ENCODE results near the gene PURB. TPM values are rescaled to one million over a fixed set of nuclear protein-coding genes. Genes with fewer than 3 reads are reported as not detected.

Gene PURB
- total RNA-seq, 1 donor from 2014 or later, result 32.9 TPM

GRCh38 chr7:44894888-44895580 is 9.7 kb upstream of the PURB start:
- Histone ChIP-seq H3K9me3 (ENCODE audit: control insufficient read depth in 3 of 3, low read length in 3 of 3) (no peaks in the 10 kb centered on the region), H3K36me3 (ENCODE audit: control insufficient read depth in 3 of 3, insufficient read depth in 3 of 3, low read length in 3 of 3) (no peaks in the 10 kb centered on the region), H3K9ac (ENCODE audit: low read depth in 1 of 3, low read length in 3 of 3) (no peak overlapping the region), H3K27ac (ENCODE audit: low read depth, low read length) (no peak overlapping the region), H3K4me3 (ENCODE audit: low read length in 3 of 3) (no peak overlapping the region), H3K4me1 (ENCODE audit: control insufficient read depth in 3 of 3, insufficient read depth in 3 of 3, low read length in 3 of 3) (peaks cover 14 to 24% (median 15%) of the 10 kb centered on the region in 3 donors), H3K27me3 (ENCODE audit: control insufficient read depth in 3 of 3, insufficient read depth in 3 of 3, low read length in 3 of 3) (no peaks in the 10 kb centered on the region)

GRCh38 chr7:44893710-44894234 is 8.4 kb upstream of the PURB start:
- Histone ChIP-seq H3K4me1 (ENCODE audit: control insufficient read depth in 3 of 3, insufficient read depth in 3 of 3, low read length in 3 of 3) (peaks cover 14 to 24% (median 15%) of the 10 kb centered on the region in 3 donors), H3K9ac (ENCODE audit: low read depth in 1 of 3, low read length in 3 of 3) (peak overlapping the region in 2 of 3 donors; percentile 7 to 25)

GRCh38 chr7:44891791-44892190 is 6.5 kb upstream of the PURB start:
- H3K9me3 ChIP-seq (ENCODE audit: control insufficient read depth in 3 of 3, low read length in 3 of 3), result no peaks in the 10 kb centered on the region
- H3K9ac ChIP-seq (ENCODE audit: low read depth in 1 of 3, low read length in 3 of 3), result no peak overlapping the region
- H3K27ac ChIP-seq (ENCODE audit: low read depth, low read length), result no peak overlapping the region
- H3K36me3 ChIP-seq (ENCODE audit: control insufficient read depth in 3 of 3, insufficient read depth in 3 of 3, low read length in 3 of 3), result no peaks in the 10 kb centered on the region
- no peaks in the 10 kb centered on the region for H3K27me3 ChIP-seq (ENCODE audit: control insufficient read depth in 3 of 3, insufficient read depth in 3 of 3, low read length in 3 of 3)
- H3K4me3 ChIP-seq (ENCODE audit: low read length in 3 of 3), result no peak overlapping the region
- peaks cover 14 to 24% (median 15%) of the 10 kb centered on the region in 3 donors for H3K4me1 ChIP-seq (ENCODE audit: control insufficient read depth in 3 of 3, insufficient read depth in 3 of 3, low read length in 3 of 3)

More at GRCh38 chr7:44893710-44894234, 8.4 kb upstream of the PURB start:
- Histone ChIP-seq H3K36me3 (ENCODE audit: control insufficient read depth in 3 of 3, insufficient read depth in 3 of 3, low read length in 3 of 3) (no peaks in the 10 kb centered on the region), H3K27ac (ENCODE audit: low read depth, low read length) (no peak overlapping the region), H3K27me3 (ENCODE audit: control insufficient read depth in 3 of 3, insufficient read depth in 3 of 3, low read length in 3 of 3) (no peaks in the 10 kb centered on the region), H3K9me3 (ENCODE audit: control insufficient read depth in 3 of 3, low read length in 3 of 3) (no peaks in the 10 kb centered on the region), H3K4me3 (ENCODE audit: low read length in 3 of 3) (no peak overlapping the region)

GRCh38 chr7:44891372-44891771 is 6.0 kb upstream of the PURB start:
- H3K4me3 ChIP-seq (ENCODE audit: low read length in 3 of 3), result no peak overlapping the region
- H3K27me3 ChIP-seq (ENCODE audit: control insufficient read depth in 3 of 3, insufficient read depth in 3 of 3, low read length in 3 of 3), result no peaks in the 10 kb centered on the region
- no peaks in the 10 kb centered on the region for H3K36me3 ChIP-seq (ENCODE audit: control insufficient read depth in 3 of 3, insufficient read depth in 3 of 3, low read length in 3 of 3)
- H3K27ac ChIP-seq (ENCODE audit: low read depth, low read length), result no peak overlapping the region
- H3K9me3 ChIP-seq (ENCODE audit: control insufficient read depth in 3 of 3, low read length in 3 of 3), result no peaks in the 10 kb centered on the region
- H3K4me1 ChIP-seq (ENCODE audit: control insufficient read depth in 3 of 3, insufficient read depth in 3 of 3, low read length in 3 of 3), result peaks cover 14 to 27% (median 15%) of the 10 kb centered on the region in 3 donors
- H3K9ac ChIP-seq (ENCODE audit: low read depth in 1 of 3, low read length in 3 of 3), result no peak overlapping the region

- Histone ChIP-seq H3K27ac (ENCODE audit: low read depth, low read length) (no peak overlapping the region), H3K4me1 (ENCODE audit: control insufficient read depth in 3 of 3, insufficient read depth in 3 of 3, low read length in 3 of 3) (peaks cover 7 to 26% (median 9%) of the 10 kb centered on the region in 3 donors), H3K9ac (ENCODE audit: low read depth in 1 of 3, low read length in 3 of 3) (no peak overlapping the region), H3K9me3 (ENCODE audit: control insufficient read depth in 3 of 3, low read length in 3 of 3) (no peaks in the 10 kb centered on the region), H3K36me3 (ENCODE audit: control insufficient read depth in 3 of 3, insufficient read depth in 3 of 3, low read length in 3 of 3) (no peaks in the 10 kb centered on the region), H3K4me3 (ENCODE audit: low read length in 3 of 3) (no peak overlapping the region), H3K27me3 (ENCODE audit: control insufficient read depth in 3 of 3, insufficient read depth in 3 of 3, low read length in 3 of 3) (no peaks in the 10 kb centered on the region)
Measured at GRCh38 chr7:44889086-44889781, 3.9 kb upstream of the PURB start.

- Histone ChIP-seq H3K4me1 (ENCODE audit: control insufficient read depth in 3 of 3, insufficient read depth in 3 of 3, low read length in 3 of 3) (peaks cover 17 to 33% (median 18%) of the 10 kb centered on the region in 3 donors), H3K9me3 (ENCODE audit: control insufficient read depth in 3 of 3, low read length in 3 of 3) (no peaks in the 10 kb centered on the region), H3K27ac (ENCODE audit: low read depth, low read length) (peak overlapping the region; percentile 100), H3K27me3 (ENCODE audit: control insufficient read depth in 3 of 3, insufficient read depth in 3 of 3, low read length in 3 of 3) (no peaks in the 10 kb centered on the region), H3K36me3 (ENCODE audit: control insufficient read depth in 3 of 3, insufficient read depth in 3 of 3, low read length in 3 of 3) (peaks cover 0 to 3% (median 0%) of the 10 kb centered on the region in 3 donors), H3K9ac (ENCODE audit: low read depth in 1 of 3, low read length in 3 of 3) (peak overlapping the region in 2 of 3 donors; percentile 20 to 33), H3K4me3 (ENCODE audit: low read length in 3 of 3) (no peak overlapping the region)
Measured at GRCh38 chr7:44887293-44887692, 2.0 kb upstream of the PURB start.

GRCh38 chr7:44884621-44885393 is 523 bp downstream of the PURB start:
- Histone ChIP-seq H3K27me3 (ENCODE audit: control insufficient read depth in 3 of 3, insufficient read depth in 3 of 3, low read length in 3 of 3) (no peaks in the 10 kb centered on the region), H3K36me3 (ENCODE audit: control insufficient read depth in 3 of 3, insufficient read depth in 3 of 3, low read length in 3 of 3) (peaks cover 0 to 3% (median 0%) of the 10 kb centered on the region in 3 donors), H3K4me3 (ENCODE audit: low read length in 3 of 3) (peak overlapping the region; percentile 80 to 99 (median 85)), H3K9me3 (ENCODE audit: control insufficient read depth in 3 of 3, low read length in 3 of 3) (no peaks in the 10 kb centered on the region), H3K27ac (ENCODE audit: low read depth, low read length) (peak overlapping the region; percentile 94), H3K9ac (ENCODE audit: low read depth in 1 of 3, low read length in 3 of 3) (peak overlapping the region; percentile 94 to 97 (median 94)), H3K4me1 (ENCODE audit: control insufficient read depth in 3 of 3, insufficient read depth in 3 of 3, low read length in 3 of 3) (peaks cover 29 to 50% (median 43%) of the 10 kb centered on the region in 3 donors)

GRCh38 chr7:44883961-44884620 is 1.2 kb downstream of the PURB start:
- Histone ChIP-seq H3K9ac (ENCODE audit: low read depth in 1 of 3, low read length in 3 of 3) (peak overlapping the region; percentile 94 to 97 (median 94)), H3K36me3 (ENCODE audit: control insufficient read depth in 3 of 3, insufficient read depth in 3 of 3, low read length in 3 of 3) (peaks cover 0 to 3% (median 0%) of the 10 kb centered on the region in 3 donors), H3K4me1 (ENCODE audit: control insufficient read depth in 3 of 3, insufficient read depth in 3 of 3, low read length in 3 of 3) (peaks cover 29 to 54% (median 47%) of the 10 kb centered on the region in 3 donors), H3K27me3 (ENCODE audit: control insufficient read depth in 3 of 3, insufficient read depth in 3 of 3, low read length in 3 of 3) (no peaks in the 10 kb centered on the region), H3K4me3 (ENCODE audit: low read length in 3 of 3) (peak overlapping the region; percentile 80 to 99 (median 85)), H3K27ac (ENCODE audit: low read depth, low read length) (peak overlapping the region; percentile 94), H3K9me3 (ENCODE audit: control insufficient read depth in 3 of 3, low read length in 3 of 3) (no peaks in the 10 kb centered on the region)

- Histone ChIP-seq H3K4me1 (ENCODE audit: control insufficient read depth in 3 of 3, insufficient read depth in 3 of 3, low read length in 3 of 3) (peaks cover 29 to 57% (median 47%) of the 10 kb centered on the region in 3 donors), H3K27ac (ENCODE audit: low read depth, low read length) (no peak overlapping the region), H3K36me3 (ENCODE audit: control insufficient read depth in 3 of 3, insufficient read depth in 3 of 3, low read length in 3 of 3) (peaks cover 0 to 5% (median 0%) of the 10 kb centered on the region in 3 donors), H3K4me3 (ENCODE audit: low read length in 3 of 3) (peak overlapping the region; percentile 46 to 99 (median 80)), H3K27me3 (ENCODE audit: control insufficient read depth in 3 of 3, insufficient read depth in 3 of 3, low read length in 3 of 3) (no peaks in the 10 kb centered on the region), H3K9ac (ENCODE audit: low read depth in 1 of 3, low read length in 3 of 3) (peak overlapping the region; percentile 62 to 94 (median 63)), H3K9me3 (ENCODE audit: control insufficient read depth in 3 of 3, low read length in 3 of 3) (no peaks in the 10 kb centered on the region)
Measured at GRCh38 chr7:44882899-44883298, 2.4 kb downstream of the PURB start.

All from skeletal muscle tissue (tissue), 4 donors.